GM19023 (cell line): ENCODE measurements around the gene ZNF680.
"Not testable (repeated sequence)": the region's sequence is repeated elsewhere in the genome, so short reads cannot be mapped to it uniquely, and the experiment has no call there.

ENCODE experiments used
- ATAC-seq: cut with Tn5 transposase; IDR thresholded peaks from one replicate; pipeline ENCODE4 v1.9.1; 2021; ENCODE audit warnings: mild to moderate bottlenecking, moderate library complexity; ENCODE audit not compliant: unreplicated experiment

ZNF680 gene

GRCh38 chr7:64562626-64563278 is at the start of gene ZNF680:
Gene ZNF680, minus strand, starts transcription at chr7:64563071. Its CDS starts 117 bp downstream, at chr7:64562954.
- ATAC-seq, result peak; percentile 100

DNA sequence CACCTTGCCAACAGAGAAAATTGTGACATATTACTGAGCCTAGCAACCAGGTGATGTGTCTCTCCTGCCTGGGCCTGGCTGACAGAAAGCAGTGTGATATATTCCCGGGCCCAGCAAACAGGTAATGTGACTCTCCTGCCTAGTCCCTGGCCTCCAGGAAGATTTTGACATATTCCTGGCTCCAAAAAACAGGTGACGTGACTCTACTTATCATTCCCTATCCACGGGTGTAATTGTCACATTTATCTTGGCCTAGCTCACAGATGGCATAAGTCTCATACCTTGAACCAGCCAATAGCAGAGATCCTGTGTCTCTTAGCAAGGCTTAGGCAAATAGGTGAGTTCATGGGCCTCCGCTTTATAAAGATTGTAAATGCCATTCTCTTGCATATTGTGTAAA is 49.6 kb upstream of the ZNF680 start:
- no peak for ATAC-seq

GRCh38 chr7:64611717-64612116 is 48.8 kb upstream of the ZNF680 start:
- no peak for ATAC-seq

GRCh38 chr7:64610997-64611396 is 48.1 kb upstream of the ZNF680 start:
- no peak for ATAC-seq

- no peak for ATAC-seq
Measured at GRCh38 chr7:64608116-64608910, 45.4 kb upstream of the ZNF680 start.

- no peak for ATAC-seq
Measured at GRCh38 chr7:64606385-64606784, 43.5 kb upstream of the ZNF680 start.

DNA sequence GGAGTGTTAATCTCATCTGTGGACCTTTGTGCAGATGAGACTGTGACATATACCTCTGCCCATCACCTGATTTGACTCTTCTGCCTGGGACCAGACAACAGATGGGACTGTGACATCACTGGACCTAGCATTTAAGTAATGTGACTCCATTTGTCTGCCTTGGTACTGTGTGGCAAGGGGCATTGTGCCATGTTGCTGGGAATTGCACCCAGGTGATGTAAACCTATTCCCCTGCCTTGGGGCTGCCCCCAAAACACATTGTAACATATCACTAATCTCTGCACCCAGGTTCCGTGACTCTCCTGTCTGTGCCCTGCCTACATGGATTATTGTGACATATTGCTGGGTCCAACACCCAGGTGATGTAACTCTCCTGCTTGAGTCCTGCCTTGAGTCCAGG is 40.4 kb upstream of the ZNF680 start:
- no peak for ATAC-seq

- ATAC-seq, result no peak
Measured at GRCh38 chr7:64602518-64602917, 39.6 kb upstream of the ZNF680 start.

DNA sequence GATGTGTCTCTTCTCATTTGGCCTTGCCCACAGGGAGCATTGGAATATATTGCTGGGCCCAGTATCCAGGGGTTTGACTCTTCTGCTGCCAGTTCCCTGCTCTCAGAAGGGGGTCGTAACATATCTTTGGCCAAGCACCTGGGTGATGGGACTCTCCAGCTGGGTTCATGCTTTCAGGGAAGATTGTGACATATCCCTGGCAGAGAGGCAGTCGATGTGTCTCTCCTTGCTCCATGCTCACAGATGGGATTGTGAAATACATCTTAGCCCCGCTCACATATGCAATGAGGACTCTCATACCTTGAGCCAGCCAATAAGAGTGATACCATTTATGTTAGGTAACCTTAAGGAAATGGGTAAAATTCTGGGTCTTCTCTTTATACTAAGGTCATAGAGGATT is 39.2 kb upstream of the ZNF680 start:
- no peak for ATAC-seq

DNA sequence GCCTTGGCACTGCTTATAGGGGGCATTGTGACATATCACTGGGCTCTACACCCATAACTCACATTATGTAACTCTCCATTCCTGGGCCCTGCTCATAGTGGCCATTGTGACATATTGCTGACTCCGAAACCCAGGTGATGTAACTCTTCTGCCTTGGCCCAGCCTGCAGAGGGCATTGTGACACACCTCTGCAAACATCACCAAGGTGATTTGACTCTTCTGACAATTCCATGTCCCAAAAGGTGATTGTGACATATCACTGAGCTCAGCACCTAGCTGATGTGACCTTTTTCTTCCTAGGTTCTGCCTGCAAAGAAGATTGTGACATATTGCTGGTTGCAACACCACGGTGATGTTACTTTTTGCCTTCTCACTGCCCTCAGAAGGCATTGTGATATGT is 36.5 kb upstream of the ZNF680 start:
- ATAC-seq, result no peak

GRCh38 chr7:64590971-64591370 is 28.1 kb upstream of the ZNF680 start:
- ATAC-seq, result no peak

- ATAC-seq, result no peak
Measured at GRCh38 chr7:64581926-64582894, 19.3 kb upstream of the ZNF680 start.

DNA sequence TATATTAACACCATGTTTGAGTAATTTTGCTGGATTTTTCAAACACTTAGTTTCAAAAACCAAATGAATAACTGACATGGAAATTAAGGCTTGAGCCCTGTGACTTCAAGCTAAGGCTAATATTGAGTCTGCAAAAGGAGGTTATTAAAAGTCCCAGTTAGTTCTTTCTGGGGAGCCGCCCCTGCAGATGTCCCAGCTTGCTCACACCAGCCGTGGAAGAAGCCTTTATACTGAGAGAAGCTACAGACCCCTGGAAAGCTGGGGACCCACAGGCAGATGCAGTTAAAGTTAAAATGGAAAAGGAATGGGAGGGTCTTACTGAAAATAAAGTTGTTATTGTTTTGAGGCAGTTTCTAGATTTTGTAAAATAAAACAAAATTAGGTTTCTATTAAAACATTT is 18.5 kb upstream of the ZNF680 start:
- ATAC-seq, result no peak

- no peak for ATAC-seq
Measured at GRCh38 chr7:64574540-64575099, 11.7 kb upstream of the ZNF680 start.

DNA sequence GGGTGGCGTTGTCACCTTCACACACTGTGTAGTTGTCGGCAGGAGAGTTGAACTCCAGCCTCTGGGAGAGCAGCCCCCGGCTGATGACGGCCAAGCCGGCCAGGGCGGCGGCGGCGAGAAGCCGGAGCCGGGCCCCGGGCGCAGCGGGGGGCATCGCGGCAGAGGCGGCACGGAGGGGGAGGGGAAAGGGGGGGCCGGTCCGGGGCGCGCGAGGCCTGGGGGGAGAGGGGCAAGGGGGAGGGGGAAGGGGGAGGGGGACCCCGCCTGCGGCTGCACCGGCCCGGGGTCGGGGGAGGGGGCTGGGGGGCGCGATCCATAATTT is 7.4 kb upstream of the ZNF680 start:
- not testable (repeated sequence) for ATAC-seq

- ATAC-seq, result not testable (repeated sequence)
Measured at GRCh38 chr7:64569372-64570283, 6.8 kb upstream of the ZNF680 start.

DNA sequence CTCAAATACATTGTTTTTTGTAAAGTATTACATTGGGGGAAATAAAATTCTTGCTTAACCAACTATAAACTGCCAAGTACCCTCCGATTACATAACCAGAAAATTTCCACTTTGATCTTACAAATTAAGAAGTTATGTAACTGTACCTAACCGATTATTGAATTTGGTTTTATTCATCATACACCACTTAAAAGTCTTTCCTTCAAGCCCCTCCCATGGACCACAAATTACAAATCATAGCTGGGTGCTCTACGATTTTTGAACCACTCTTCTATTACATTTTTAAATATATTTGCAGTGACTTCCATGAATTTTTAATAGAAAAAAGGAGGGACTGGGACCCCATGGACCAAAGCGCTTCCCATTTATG is 630 bp downstream of the ZNF680 start:
- ATAC-seq, result no peak

- ATAC-seq, result no peak
Measured at GRCh38 chr7:64559206-64559605, 3.7 kb downstream of the ZNF680 start.

GRCh38 chr7:64558781-64559180 is 4.1 kb downstream of the ZNF680 start:
- no peak for ATAC-seq

- no peak for ATAC-seq
Measured at GRCh38 chr7:64558323-64558705, 4.6 kb downstream of the ZNF680 start.
